ENCODE results near the gene ENTPD6.

DNA sequence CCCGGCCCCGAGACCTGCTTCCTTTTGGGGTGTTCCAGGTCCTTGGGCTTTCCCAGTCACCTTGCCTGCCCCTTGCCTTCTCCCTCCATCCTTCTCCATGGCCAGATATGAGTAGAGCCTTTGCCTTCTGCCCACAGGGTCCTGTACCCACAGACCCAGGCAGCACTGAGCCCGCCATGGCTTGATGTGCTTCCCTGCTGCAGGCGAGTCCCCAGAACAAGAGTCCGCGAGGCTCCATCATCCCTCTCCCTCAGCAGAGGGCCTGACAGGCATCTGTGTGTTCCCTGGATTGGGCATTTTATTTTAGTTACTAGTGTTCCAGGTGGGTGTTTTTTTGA lies 74.3 kb downstream of the ENTPD6 start:
- TF ChIP-seq EP300 (IDR thresholded peaks at IDR 0.05; ENCODE audit: low read depth) (no peak), POLR2A (IDR thresholded peaks at IDR 0.05) (no peak)

Data from transverse colon (tissue), 1 donor.